NCI-H1105 treated with DMSO at 0.1 percent for 48 hours (cell line): Measurements from ENCODE around the gene DOCK7.
"Not testable (repeated sequence)": the region's sequence is repeated elsewhere in the genome, so short reads cannot be mapped to it uniquely, and the experiment has no call there.

Source experiments
- DNase-seq: peaks from one replicate; lab custom pipeline; 2025; lab: John Stamatoyannopoulos, UW

The DOCK7 gene, protein sequence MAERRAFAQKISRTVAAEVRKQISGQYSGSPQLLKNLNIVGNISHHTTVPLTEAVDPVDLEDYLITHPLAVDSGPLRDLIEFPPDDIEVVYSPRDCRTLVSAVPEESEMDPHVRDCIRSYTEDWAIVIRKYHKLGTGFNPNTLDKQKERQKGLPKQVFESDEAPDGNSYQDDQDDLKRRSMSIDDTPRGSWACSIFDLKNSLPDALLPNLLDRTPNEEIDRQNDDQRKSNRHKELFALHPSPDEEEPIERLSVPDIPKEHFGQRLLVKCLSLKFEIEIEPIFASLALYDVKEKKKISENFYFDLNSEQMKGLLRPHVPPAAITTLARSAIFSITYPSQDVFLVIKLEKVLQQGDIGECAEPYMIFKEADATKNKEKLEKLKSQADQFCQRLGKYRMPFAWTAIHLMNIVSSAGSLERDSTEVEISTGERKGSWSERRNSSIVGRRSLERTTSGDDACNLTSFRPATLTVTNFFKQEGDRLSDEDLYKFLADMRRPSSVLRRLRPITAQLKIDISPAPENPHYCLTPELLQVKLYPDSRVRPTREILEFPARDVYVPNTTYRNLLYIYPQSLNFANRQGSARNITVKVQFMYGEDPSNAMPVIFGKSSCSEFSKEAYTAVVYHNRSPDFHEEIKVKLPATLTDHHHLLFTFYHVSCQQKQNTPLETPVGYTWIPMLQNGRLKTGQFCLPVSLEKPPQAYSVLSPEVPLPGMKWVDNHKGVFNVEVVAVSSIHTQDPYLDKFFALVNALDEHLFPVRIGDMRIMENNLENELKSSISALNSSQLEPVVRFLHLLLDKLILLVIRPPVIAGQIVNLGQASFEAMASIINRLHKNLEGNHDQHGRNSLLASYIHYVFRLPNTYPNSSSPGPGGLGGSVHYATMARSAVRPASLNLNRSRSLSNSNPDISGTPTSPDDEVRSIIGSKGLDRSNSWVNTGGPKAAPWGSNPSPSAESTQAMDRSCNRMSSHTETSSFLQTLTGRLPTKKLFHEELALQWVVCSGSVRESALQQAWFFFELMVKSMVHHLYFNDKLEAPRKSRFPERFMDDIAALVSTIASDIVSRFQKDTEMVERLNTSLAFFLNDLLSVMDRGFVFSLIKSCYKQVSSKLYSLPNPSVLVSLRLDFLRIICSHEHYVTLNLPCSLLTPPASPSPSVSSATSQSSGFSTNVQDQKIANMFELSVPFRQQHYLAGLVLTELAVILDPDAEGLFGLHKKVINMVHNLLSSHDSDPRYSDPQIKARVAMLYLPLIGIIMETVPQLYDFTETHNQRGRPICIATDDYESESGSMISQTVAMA (N-terminal part only)

DNA sequence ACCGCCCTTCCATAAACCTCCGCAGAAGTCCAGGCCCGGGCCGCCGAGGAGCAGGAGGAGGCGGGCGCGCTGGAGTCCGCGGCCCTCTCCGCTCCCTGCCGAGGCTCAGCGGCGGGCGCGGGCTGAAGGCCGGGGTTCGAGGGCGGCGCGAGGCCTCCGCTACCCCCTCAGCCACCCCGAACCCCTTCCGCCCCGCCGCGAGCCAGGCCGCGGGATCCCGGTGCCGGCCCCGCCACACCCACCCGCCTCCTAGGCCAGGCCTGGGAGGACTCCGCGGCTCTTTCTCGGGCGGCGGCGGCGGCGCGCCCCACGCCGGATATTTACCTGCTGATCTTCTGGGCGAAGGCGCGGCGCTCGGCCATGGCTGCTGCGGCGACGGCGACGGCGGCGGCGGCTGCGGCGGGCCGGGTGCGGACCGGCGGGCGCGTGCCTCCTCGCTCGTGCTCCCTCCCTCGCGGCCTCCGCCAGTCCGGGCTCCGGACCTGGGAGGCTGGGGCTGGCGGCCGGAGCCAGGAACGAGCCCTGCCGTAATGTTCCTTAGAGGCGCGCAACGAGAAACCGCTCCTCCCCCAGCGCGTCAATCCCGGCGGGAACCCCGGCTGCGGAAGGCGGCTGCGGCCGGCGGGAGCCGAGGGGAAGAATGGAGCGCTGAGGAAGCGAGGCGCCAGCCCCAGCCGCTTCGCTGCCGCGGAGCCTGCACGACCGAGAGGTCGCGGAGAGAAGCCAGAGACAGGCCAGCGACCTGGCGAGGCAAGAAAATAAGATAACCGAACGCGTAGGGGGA lies at the start of gene DOCK7:
Gene DOCK7 (minus strand): TSS at position 484 of the 784 bp plus-strand sequence. CDS start 122 bp downstream, at position 362.
- DNase-seq, result peak; percentile 76

DNA sequence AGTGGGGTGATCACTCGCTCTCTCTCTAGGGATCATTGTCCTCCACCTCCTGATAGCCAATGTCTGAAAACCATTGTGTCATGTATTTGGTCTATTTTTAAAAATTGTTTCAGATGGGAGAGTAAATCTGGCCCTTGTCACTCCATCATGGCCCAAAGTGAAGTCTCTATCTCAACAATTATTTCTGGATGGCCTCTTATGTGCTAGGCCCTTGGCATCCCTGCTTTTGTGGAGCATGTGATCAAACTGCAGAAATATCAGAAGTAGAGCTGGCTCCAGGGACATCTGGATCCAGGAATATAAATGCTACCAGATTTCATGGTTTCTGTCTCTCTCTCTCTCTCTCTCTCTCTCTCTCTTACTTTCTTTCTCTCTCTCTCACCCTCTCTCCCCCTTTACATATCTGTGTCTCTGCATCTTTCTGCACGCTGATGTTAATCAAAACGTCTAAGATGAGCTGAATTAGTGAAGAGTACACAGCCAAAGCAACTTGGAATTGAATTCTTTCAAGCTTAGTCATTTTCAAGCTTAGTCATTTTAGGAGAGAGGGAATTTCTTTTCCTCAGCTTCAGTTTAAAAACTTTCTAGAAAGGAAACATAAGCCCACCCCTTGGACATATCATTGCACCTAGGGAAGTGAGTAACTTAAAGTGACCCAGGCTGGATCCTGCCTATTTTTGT lies 47.4 kb upstream of the DOCK7 start:
- no peak for DNase-seq

DNA sequence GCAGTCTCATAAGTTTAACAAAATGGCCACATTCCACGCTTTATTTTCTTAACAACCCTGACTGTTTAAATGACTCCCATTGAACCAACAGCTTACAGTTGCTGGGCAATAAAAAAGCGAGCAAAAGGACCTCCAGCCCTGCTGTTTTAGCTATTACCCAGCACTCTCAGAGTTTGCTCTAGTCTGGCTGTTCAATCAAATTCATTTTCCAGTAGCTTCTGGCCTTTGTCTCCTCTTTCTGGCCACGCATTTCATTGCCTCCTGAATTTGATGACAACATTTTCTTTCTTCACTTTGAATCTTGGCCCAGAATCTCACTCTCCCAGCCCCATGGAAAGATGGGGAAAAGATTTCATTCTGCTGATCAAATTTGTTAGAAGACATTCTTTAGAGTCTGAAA lies 44.1 kb upstream of the DOCK7 start:
- DNase-seq, result no peak

DNA sequence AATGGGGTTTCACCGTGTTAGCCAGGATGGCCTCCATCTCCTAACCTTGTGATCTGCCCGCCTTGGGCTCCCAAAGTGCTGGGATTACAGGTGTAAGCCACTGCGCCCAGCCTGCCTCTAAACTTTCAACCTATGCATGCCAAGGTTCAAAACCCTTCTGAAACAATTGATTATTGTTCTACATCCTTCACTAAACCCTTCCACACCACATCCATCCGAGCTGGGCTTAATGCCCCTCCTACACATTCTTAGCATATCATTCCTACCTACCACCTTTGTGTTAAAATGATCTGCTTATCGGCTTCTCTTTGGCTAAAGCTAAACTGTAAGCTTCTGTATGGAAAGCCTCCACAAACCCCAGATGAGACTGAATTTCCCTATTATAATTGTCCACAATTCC lies 40.8 kb upstream of the DOCK7 start:
- no peak for DNase-seq

DNA sequence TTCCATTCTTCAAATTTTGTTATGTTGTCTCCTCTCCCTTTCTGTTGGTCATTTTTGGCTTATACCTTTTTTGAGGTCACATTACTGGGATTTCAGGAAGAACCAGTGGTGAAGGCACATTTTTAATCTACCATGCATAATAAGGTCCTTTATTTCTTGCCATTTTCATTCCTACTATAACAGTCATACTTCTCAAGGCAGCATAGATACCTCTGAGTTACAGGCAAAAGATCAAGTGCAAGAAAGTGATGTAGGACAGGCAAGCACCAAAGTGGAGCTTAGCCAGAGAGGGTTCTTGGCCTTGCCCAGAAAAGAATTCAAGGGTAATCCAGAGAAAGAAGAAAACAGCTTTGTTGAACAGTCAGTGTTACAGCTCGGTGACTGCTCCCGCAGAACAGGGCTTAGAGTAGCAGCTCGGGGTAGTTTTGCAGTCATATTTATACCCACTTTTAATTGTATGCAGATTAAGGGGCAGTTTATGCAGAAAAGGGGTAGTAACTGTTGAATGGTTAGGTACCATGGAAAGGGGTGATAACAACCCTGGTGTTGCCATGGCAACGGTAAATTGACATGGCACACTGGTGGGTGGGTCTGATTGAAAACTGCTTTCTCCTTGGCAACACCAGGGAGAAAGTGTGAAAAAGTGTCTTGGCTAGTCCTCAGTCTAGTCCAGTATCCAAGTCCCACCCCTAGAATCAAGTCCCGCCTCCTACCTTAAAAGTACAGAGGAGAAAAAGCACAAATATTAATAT lies 39.6 kb upstream of the DOCK7 start:
- no peak for DNase-seq

DNA sequence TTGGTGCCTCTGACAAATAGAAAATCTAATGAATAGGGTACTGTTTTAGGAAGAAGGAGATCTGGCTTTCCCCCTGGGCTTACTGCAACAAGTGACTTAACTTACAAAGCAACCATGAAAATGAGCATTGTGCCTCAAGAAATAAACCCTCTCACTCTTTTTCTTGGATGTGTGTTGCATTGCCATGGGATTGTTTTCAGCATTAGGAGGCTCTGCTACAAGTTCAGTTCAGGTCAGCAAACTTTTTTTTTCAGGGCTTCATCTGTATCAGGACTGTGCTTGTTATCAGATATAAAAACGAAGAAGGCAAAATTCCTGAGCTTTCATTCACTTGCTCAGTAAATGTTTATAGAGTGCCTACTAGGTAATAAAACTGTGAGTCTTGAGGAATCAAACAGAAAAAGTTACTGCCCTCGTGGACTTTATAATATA lies 37.8 kb upstream of the DOCK7 start:
- no peak for DNase-seq

DNA sequence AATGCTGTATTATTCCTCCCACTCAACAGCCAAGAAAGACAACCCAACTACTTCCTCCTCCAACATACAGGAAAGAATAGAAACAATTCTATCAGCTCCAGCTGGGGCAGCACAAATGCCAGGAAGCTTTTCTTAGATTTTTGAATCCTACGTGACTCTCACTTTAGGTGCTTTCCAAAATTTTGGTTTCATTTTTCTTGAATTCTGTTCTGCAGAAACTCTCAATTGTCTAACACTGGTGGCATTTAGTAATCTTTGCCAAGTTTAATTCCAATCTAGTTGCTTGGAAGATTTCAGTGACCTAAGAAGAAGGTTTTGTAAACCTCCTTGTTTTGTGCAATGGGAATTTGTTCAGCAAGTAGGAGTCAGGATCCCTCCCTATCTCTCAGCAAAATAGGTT lies 37.1 kb upstream of the DOCK7 start:
- DNase-seq, result no peak

DNA sequence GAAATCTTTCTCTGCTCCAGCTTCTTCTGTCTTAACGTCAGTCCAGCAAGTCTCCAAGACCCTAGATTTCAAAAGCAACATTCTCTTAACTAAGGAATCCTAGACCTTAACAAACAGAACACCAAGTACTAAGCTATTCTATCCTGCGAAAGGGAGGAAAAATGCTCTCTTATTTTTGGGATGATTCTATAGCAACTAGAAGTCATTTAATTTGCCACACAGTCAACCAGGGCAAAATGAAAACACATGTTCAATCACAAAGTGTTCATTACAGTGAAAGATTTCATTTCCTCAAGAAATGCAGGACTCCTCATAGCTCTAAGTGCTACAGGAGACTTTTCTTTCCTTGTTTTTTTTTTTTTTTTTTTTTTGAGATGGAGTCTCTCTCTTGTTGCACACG lies 36.2 kb upstream of the DOCK7 start:
- no peak for DNase-seq

DNA sequence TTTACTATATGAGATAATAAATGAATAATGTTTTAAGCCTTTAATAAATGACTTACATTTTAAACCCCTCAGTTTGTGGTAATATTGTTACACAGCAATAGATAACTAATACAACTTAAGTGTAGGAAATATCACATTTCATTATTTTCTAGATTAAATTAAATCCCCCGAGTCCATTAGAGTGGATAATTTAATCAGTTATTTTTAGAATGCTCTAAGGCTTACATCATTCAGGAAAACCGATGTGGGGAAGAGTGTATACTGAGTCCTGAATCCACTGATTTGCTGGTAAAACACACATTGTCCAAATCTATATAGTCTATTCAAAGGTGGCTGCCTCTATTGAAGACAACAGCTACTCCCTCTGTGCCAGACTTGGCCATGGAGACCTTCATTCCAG lies 35.7 kb upstream of the DOCK7 start:
- DNase-seq, result no peak

DNA sequence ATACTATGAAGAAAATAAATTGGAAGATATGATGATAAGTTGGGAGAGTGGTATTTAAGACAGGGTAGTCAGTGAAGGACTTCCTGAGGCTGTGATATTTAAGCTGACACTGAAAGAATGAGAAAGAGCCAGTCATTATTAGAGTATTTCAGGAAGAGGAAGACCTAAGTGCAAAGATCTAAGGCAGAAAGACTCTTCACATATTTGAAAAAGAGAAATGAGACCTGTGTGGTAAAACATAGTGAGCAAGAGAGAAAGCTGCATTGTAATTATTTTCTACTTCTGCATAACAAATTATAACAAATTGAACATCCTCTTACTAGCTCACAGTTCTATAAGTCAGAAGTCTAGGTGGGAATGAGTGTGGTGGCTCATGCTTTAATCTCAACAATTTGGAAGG lies 34.6 kb upstream of the DOCK7 start:
- no peak for DNase-seq

DNA sequence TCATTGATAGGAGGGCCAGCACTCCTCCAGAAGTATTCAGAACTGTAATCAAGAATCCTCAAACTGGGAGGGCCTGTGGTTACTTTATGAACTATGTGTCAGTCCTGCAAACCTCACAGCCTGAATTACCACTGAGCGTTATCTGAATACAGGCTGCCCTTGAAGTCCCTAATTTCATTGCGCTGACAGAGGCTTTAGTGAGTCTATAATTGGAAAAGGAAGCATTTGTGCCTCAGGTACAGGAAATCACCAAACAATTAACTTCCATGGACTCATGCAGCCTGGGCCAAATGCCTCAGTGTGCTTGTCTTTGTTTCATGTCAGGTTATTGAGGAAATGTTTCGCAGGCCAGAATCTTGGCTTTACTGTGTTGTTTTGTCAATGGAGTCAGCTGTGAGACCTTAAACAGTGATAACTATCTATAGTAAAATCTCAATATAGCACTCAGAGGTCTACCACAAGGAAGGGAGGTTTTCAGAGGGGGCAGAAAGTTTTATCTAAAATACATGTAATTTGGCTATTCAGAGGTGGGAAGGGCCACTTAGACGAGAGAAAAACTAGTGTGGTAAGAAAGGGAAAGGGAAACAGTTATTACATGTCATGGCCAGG lies 32.9 kb upstream of the DOCK7 start:
- DNase-seq, result no peak

DNA sequence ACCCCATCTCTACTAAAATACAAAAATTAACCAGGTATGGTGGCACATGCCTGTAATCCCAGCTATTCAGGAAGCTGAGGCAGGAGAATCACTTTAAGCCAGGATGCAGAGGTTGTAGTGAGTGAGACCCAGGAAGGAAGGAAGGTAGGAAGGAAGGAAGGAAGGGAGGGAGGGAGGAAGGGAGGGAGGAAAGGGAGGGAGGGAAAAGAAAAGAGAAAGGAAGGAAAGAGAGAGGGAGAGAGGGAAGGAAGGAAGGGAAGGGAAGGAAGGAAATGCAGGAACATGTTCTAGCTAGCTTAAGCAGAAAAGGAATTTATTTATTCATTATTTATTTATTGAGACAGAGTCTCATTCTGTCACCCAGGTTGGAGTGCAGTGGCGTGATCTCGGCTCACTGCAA lies 30.2 kb upstream of the DOCK7 start:
- DNase-seq, result not testable (repeated sequence)

DNA sequence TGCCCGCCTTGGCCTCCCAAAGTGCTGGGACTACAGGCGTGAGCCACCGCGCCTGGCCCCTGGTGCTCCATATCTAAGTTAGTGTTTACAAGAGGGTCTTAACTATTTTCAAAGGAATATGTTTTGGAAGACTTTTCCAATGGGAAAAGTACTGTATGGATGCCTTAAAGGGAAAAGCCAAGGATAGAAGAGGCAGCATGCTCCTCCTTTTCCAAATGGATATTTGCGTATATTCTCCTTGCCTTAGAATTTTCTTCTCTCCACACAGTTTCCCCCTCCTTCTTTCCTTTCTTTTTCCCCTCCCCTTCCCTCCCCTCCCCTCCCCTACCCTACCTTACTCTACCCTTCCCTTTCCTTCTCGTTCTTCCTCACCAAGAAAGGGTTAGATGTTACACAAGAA lies 29.3 kb upstream of the DOCK7 start:
- DNase-seq, result no peak

DNA sequence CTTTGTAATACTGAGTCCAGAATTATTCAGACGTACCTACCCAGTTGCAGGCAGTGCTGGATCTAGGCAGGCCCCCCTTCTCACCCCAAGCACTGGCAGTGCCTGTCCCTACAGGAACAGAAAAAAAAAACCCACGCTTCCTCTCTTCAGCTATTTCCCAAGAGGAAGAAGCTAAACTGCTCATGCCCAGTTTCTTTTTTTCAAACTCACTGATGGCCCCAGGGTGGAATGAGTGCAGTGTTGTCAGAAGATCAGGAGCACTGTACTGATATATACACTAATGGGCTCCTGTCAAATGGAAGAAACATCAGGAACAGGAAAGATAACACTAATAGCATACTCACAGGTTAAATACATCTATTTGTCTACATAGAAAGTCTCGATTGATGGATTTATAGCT lies 28.2 kb upstream of the DOCK7 start:
- no peak for DNase-seq

DNA sequence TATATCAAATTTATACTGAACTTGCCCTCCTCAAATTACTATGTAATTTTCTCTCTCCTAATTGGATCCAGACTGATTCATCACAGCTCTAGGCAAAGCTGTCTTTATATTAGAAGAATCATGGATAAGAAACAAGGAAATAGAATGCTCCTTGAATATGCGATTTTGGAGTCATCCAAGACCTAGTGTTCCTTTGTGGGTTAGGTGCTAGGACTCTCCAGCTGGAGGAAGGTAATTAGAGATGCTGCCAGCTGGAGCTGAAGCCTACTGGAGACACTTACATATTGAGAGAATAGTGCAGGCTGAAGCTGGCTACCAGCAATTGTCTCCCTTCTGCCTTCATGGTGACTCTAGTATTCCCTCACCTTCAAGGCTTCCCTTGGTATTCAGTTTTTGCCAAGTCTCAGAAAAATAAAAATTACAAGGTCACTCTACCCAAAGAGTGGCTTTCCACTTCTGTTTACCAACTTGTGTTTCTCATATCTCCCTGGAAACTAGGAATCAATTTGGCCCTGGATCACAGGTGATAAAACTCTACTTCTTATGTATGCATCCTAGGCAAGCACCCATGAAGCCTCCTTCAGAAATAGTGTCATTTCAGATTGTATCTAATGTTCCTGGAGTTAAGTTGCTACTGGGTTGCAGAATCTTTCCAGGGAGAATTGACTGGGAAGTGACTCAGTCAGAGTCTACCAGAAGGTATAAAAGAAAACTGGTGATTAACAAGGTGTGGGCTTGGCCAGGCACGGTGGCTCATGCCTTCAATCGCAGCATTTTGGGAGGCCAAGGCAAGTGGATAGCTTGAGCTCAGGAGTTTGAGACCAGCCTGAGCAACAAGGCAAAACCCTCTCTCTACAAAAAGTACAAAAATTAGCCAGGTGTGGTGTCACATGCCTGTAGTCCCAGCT lies 24.4 kb upstream of the DOCK7 start:
- no peak for DNase-seq

DNA sequence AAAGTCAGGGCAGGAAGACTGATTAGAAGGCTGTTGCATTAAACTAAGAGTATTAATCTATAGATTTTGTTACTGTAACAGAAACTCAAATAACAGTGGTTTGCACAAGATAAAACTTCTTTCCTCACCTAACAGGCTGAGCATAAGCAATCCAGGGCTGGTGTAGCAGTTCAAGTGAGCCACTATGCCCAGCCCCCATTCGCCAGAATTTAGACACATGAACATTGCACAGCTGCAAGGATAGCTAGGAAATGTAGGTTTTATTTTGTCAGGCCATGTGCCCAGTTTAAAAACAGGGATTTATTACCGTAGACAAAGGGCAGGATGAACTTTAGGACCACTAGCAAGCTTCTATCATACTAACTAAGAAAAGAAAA lies 19.5 kb upstream of the DOCK7 start:
- no peak for DNase-seq

DNA sequence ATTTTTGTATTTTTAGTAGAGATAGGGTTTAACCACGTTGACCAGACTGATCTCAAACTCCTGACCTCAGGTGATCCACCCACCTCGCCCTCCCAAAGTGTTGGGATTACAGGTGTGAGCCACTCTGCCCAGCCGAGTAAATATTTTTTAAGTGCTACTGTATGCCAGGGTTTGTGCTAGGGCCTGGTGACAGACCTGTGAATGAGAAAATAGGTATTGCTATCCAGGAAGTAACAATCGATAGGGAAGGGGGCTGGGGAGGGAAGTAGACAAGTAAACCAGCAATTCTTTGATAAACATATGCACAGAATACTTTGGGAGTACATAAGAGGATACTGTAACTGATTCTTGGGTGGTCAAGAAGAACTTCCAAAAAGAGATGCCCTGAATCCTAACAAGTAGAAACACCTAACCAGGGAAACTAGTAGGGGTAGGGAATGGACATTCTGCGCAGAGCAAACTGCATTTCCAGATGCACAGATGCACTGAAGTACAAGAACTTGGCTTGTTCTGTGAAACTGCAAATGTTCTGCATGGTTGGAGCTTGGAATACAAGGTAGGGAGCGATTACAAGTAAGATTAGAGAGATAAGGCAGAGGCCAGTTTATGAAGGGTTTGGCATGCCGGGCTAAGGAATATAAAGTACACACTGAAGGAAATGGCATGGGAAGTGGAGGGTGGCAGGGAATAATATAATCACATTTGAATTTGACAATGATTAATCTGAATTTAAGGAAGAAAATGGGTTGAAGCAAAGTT lies 19.0 kb upstream of the DOCK7 start:
- no peak for DNase-seq

DNA sequence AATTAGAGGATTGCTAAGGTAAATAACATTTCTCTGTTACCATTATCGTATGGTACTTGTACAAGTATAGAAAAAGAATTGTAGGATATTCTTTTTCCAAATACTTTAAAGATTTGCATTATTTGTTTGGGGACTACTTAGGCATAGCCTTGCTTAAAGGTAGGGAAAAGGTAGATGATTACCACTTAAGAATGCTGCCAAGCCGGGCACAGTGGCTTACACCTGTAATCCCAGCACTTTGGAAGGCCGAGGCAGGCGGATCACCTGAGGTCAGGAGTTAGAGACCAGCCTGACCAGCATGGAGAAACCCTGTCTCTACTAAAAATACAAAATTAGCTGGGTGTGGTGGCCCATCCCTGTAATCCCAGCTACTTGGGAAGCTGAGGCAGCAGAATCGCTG lies 10.0 kb upstream of the DOCK7 start:
- not testable (repeated sequence) for DNase-seq
